ENCODE results near the gene DYRK2. TPM values are rescaled to one million over a fixed set of nuclear protein-coding genes. Genes with fewer than 3 reads are reported as not detected.
A peak's percentile ranks its signal among the peaks of the same experiment; 100 is the strongest.

Gene DYRK2
- 30.0 and 31.8 TPM in 2 replicates for polyA plus RNA-seq (2014; cell fraction: cytosol; rRNA removed)
- polyA plus RNA-seq (2014; cell fraction: nucleus; rRNA removed) = 28.2 and 31.7 TPM in 2 replicates

DNA sequence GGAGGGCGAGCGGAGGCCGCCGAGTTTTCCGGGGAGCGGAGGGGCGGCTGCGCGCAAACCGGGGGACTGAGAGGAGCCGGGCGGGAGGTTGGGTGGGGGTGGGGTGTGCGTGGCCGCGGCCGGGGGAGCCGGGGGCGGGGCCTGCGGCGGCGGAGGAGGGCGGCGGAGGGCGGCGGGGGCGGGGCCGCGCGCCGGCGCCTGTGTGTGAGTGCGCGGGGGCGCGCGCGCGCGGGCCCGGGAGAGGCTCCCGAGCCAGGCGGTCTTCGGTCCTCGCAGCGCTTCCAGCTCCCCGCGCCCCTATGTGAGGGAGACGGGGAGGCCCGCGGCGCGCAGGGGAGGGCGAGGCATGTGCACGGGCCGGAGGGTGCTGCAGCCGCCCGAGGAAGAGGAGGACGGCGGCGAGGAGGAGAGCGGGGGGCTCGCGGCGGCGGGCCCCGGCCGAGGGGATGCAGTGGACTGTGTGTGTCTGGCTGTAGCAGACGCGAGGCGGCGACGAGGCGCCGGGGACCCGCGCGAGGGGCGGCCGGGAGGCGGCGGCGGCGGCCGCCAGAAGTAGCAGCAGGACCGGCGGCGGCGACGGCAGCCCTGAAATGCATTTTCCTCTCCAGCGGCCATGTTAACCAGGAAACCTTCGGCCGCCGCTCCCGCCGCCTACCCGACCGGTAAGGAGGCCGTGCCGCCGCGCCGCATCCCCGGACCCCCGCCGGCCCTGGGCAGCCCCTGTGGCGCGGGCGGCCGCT lies at the start of gene DYRK2:
TSS of gene DYRK2 (plus strand) at position 225 of the 740 bp plus-strand sequence. CDS start at position 614, 389 bp downstream.
- peak; percentile 82 for DNase-seq (ENCODE audit: low spot score)

DNA sequence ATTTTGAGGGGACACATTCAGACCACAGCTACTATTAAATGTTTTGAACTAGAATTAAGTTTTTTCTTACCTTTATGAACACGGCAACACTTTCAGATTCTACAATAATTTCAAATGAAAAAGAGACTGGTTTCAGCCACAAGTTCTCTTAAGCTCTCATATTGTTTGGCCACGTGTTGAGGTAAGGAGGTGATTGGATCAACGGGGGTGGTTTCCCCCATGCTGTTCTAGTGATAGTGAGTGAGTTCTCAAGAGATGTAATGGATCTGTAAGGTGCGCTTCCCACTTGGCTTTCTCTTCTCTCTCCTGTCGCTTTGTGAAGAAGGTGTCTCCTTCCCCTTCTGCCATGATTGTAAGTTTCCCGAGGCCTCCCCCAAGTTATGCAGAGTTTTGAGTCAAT lies 48.9 kb upstream of the DYRK2 start:
- DNase-seq (ENCODE audit: low spot score) = no peak

DNA sequence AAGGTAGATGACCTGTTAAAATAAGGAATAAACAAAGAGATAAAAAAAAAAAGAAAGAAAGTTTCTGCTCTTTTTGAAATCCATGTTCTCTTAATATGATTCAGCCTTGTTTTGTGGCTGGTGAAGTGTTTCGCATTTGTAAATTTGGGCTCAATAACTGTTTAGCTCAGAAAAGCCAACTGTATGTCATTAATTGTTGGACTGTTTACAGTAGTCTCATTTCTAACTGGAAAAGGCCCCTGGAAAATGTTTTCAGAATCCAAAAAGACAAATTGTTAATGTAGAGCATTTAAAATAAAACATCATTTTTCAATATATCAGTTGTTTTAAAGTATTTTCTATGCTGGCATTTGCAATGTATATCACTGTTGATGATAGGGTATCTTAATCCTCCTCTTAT lies 47.4 kb upstream of the DYRK2 start:
- no peak for DNase-seq (ENCODE audit: low spot score)

DNA sequence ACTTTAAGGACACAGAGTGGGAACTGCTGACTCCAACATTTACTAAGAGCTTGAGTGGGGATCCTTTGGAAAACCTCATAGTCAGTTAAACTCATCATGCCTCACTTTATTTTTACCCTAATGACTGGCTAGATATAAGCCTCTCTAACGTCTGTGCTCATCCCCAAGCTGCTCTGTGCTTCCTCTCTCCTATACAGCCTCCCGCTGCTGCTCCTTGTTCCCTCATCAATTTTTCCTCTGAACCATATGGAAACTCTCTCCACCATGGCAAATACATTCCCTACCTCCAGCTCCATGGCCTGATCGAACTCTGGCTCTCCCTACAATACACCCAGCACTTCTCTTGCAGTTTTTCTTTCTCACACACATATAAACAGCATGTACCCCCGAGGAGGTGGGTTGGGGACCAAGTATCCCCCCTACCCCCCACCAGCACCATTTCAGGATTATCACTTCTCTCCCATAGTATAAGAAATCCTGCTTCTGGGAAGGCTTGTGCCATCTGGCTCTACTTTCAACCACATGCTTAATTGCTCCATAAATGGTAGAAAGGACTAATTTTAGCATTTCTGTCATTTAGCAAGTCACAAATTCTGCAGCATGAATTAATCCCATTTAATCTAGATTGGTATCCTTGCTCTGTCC lies 39.2 kb upstream of the DYRK2 start:
- no peak for DNase-seq (ENCODE audit: low spot score)

DNA sequence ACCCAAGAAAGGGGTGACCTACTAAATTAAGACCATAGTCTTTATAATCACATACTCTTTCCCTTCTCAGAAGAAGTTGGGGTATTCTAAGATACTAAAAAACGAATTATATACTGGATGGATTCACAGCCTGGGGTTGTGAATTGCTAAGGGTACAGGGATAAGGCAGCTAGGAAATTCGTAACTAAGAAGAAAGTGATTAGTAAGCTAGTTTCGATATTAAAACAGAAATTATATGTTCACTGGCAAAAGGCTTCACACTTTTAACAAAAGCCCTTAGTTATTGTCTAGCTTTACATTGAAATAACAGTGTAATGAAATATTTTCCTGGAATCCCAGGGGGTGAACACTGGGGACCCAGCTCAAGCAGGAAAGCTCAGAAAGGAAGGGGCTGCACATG lies 35.5 kb upstream of the DYRK2 start:
- DNase-seq (ENCODE audit: low spot score) = no peak

DNA sequence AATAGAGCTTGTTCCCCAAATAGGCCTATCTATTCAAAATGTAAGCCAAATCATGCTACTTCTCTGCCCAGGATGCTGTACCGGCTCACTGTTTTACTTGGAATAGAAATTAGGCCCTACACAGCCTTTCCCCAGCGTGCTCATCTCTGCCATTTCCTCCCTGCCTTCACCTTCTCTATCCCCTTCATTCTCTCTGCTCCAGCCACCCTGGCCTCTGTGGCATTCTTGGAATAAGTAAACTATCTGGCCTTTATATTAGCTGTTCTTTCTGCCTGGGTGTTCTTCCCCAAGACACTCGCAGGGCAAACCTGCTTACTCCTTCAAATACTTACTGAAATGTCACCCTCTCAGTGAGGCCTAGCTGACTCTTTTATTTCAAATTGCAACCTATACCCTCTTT lies 30.9 kb upstream of the DYRK2 start:
- no peak for DNase-seq (ENCODE audit: low spot score)

- no peak for DNase-seq (ENCODE audit: low spot score)
Measured at GRCh38 chr12:67618303-67618702, 30.2 kb upstream of the DYRK2 start.

DNA sequence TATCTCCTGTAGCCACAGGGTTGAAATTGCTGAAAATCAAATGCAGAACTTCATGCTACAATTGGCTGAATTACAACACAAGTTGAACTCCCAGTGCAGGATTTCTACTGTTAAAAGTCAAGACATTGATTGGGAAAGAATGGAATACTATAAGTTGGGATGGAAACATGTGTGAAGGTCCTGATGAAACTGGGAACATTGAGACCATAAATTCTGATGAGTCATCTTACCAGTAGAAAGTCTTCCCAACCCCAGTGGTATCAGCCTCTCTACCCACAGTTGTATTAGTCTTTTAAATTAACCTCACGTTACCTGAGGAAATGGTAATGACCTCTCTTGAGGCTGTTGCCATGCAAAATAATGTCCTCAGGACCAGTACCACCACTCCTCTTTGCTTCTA lies 27.4 kb upstream of the DYRK2 start:
- DNase-seq (ENCODE audit: low spot score) = no peak

DNA sequence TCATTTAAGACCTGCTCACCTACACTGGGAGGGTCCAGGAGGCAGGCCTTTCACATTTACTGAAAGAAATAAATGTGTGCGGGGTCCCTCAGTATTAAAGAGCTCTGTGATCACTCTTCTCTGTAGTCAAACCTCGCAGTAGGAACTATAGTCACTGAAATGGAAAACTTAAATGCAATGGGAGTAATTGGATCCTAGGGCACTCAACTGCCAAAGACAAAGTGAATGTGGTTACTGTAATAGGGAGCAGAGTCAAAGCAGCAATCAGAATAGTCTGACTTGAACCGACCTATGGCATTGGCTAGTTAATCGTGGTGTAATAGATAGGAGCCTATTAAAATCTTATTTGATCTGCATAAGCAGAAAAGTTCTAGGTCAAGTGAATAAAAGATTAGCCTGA lies 26.6 kb upstream of the DYRK2 start:
- DNase-seq (ENCODE audit: low spot score) = no peak

GRCh38 chr12:67623259-67623658 lies 25.3 kb upstream of the DYRK2 start:
- no peak for DNase-seq (ENCODE audit: low spot score)

- DNase-seq (ENCODE audit: low spot score) = no peak
Measured at GRCh38 chr12:67624355-67624754, 24.2 kb upstream of the DYRK2 start.

GRCh38 chr12:67625004-67625403 lies 23.5 kb upstream of the DYRK2 start:
- no peak for DNase-seq (ENCODE audit: low spot score)

- DNase-seq (ENCODE audit: low spot score) = no peak
Measured at GRCh38 chr12:67626156-67626555, 22.4 kb upstream of the DYRK2 start.

DNA sequence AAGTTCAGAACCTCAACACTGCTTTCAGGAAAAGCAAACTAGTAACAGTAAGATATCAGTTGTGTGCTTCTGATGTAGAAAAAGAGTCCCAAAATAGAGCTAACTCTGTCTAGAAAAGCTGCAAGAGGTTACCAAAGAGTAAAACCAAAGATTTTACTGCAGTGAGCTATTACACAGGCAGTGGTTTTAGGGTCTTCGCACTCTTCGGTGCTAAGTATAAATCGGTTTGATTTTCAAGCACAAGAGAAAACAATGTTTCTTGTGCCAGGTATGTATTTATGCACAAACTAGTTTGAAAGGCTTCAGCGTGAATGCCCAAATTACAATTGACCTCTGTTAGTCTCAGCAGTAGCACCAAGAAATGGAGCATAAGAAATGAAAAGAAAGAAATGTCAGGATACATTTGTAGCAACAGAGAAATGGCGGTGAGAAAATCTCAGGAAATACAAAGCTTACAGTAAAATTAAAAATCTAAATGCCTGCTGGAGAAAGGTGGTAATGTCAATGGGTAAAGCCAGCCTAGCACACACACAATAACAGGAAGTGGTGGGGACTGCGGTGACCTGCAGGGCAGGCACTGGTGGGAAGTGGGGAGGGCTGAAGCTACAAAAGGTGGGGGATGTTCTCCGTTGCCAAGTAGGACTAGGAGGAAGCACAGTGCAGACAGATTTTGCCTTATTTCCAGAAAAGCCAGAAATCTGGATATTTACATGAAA lies 18.0 kb upstream of the DYRK2 start:
- DNase-seq (ENCODE audit: low spot score) = no peak

DNA sequence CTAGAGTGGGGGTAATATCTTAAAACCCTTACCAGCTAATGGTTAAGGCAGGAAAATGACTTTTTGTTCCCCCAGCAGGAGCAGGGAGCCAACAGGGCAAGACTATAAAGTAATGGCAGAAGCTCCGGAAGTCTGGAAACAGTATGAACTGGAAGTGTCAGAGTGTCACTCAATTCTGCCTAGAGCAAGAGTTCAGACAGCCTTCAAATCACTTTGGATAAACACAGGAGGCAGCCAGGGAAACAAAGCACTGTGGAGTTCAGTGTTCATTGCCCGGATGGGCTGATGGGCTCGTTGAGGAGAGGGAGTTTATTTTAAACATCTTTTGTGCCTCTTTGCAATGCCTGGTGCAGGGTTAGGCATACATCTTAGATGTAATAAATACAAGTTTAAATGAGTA lies 16.5 kb upstream of the DYRK2 start:
- DNase-seq (ENCODE audit: low spot score) = no peak

GRCh38 chr12:67633024-67633610 lies 15.4 kb upstream of the DYRK2 start:
- DNase-seq (ENCODE audit: low spot score) = no peak

DNA sequence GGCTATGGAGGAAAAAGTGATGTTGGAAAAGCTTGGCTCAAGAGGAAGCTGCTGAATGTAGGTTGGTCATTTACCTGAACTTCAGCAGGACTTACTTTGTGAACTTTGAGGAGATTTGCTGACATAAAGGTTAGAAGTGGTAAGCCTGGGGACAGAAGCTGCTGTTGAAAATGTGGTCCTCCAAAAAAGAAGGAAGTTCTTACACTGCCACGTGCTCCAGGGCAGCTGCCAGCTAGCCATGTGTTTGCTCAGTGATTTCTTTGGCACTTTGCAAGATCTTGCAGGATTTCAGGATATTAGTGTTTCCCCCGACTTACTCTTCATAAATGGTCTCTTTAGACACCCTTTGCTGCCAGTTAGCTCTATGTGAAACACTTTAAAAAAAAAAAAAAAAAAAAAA lies 14.8 kb upstream of the DYRK2 start:
- DNase-seq (ENCODE audit: low spot score) = no peak

DNA sequence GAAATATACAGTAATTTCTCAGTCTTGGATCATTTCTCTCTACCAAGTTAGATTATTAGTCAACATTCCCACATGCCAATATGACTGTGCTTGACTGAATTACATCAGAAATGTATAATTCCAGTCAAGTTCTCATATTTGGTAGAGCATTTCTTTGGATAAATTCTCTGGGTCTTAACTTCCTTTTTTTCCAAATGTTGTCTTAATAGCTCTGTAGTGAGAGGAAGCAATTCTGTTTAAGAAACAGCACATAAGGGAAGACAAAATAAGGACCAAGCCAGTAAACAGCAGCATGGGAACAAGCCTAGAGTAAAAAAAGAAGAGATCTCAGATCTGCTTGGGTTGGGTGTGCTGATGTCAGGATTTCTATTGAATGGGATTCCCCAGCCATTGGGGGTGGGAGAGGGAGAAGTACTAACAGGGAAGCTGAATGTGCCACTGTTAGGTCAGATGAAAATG lies 14.2 kb upstream of the DYRK2 start:
- DNase-seq (ENCODE audit: low spot score) = no peak

GRCh38 chr12:67637718-67638117 lies 10.8 kb upstream of the DYRK2 start:
- no peak for DNase-seq (ENCODE audit: low spot score)

- DNase-seq (ENCODE audit: low spot score) = no peak
Measured at GRCh38 chr12:67638694-67639093, 9.9 kb upstream of the DYRK2 start.

DNA sequence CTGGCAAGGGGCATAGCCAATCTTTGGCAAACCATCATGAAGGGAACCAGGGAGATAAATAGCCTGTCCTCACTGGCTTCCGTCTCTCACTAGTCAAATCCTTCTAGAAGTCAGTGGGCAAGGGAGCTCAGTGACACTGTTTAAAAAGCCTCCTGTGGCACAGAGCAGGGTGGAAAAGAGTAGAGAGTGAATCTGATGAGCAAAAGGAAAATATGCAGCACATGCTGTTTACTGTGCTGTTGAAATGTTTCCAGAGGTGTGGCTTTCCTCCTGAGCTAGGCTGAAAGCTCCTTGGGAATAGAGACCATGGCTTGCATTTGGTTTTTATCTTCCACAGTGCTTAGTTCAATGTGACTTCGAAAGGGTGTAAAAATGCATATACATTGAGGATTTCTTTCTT lies 7.7 kb upstream of the DYRK2 start:
- DNase-seq (ENCODE audit: low spot score) = no peak

DNA sequence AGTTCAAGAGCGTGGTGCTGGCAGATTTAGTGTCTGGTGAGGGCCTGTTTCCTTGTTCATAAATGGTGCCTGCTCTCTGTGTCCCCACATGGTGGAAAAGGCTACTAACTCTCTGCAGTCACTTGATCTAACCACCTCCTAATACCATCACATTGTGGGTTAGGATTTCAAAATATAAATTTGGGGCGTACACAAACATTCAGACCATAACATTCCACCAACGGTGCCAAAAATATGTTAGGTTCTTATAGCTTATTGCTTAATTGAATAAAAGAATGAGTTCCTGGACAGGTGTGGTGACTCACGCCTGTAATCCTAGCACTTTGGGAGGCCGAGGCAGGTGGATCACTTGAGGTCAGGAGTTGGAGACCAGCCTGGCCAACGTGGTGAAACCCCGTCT lies 3.4 kb upstream of the DYRK2 start:
- no peak for DNase-seq (ENCODE audit: low spot score)
